Prostate gland (tissue), 2 donors: ENCODE data around the gene PLCH1.

Experiments
- POLR2A ChIP-seq: fragments of 450-650 bp; IDR thresholded peaks from one replicate; pipeline ENCODE4 v1.6.1; 2016; ENCODE audit warnings: antibody characterized with exemption, mild to moderate bottlenecking
- POLR2AphosphoS5 ChIP-seq: sonication (generic); formaldehyde crosslinking; IDR thresholded peaks from one replicate; pipeline ENCODE4 v1.6.1; 2017; ENCODE audit warnings: antibody characterized with exemption
- TF ChIP-seq, protein P1 (sequence below), 4 experiments: fragments of 200-600 bp in 2 of 4; fragments of 450-650 bp in 2 of 4; sonication (generic) in 2 of 4; IDR thresholded peaks; 1 replicate in 3 of 4; 2 replicates in 1 of 4; pipeline ENCODE4 v1.5.1; 2016 to 2019; ENCODE audit warnings: antibody characterized with exemption in 4 of 4, mild to moderate bottlenecking in 2 of 4, moderate library complexity in 2 of 4

DNA sequence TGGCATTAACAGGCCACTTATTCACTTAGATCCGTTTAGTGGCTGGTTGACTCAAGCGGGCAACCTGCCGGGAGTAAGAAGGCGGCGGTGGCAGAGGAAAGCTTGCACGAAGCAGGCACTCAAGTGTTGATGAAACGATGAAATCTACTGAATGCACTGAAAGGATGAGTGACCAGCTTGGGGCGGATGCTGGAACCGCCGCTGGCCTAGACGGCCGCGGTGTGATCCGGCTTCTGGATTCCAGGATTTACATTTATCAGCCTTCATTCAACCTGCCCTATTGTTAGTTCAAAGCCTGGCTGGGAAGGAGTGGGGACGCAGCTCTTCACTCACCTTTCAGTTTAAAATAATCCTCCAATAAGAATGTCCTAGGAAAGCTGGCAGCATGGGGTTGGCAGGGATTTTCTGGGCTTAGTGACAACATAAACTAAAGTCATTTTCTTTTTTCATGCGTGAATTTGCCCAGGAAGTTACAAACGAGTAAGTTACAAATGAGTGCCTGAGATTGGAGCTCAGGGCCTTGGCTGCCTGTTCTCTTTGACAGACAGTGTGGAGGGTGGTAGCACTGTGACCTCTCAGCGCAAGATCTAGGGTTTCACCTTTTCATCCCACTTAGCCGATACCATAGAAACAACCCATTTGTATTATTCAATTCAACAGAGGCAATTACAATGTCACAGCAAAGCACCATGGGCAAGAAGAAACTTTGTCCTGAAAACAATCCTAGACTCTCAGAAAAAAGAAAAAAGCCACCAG, 1.1 kb upstream of the PLCH1 start:
- no peak for TF ChIP-seq POLR2A
- TF ChIP-seq, protein P1, sequence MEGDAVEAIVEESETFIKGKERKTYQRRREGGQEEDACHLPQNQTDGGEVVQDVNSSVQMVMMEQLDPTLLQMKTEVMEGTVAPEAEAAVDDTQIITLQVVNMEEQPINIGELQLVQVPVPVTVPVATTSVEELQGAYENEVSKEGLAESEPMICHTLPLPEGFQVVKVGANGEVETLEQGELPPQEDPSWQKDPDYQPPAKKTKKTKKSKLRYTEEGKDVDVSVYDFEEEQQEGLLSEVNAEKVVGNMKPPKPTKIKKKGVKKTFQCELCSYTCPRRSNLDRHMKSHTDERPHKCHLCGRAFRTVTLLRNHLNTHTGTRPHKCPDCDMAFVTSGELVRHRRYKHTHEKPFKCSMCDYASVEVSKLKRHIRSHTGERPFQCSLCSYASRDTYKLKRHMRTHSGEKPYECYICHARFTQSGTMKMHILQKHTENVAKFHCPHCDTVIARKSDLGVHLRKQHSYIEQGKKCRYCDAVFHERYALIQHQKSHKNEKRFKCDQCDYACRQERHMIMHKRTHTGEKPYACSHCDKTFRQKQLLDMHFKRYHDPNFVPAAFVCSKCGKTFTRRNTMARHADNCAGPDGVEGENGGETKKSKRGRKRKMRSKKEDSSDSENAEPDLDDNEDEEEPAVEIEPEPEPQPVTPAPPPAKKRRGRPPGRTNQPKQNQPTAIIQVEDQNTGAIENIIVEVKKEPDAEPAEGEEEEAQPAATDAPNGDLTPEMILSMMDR (IDR thresholded peaks at IDR 0.05): no peak
- no peak for TF ChIP-seq POLR2AphosphoS5
